Peyer's patch (tissue), 4 donors: Measurements from ENCODE around the gene CDK13.

Experiments
- POLR2A ChIP-seq, 2 donors: fragments of 450-650 bp; IDR thresholded peaks; one replicate each; pipeline ENCODE4 v1.5.1; 2017; ENCODE audit warnings: antibody characterized with exemption in 2 of 2, mild to moderate bottlenecking in 2 of 2, moderate library complexity in 2 of 2
- TF ChIP-seq, protein P1 (sequence below), 6 experiments: fragments of 450-650 bp in 4 of 6; fragments of 200-600 bp in 2 of 6; sonication (generic) in 1 of 6; IDR thresholded peaks; one replicate each; pipeline ENCODE4 v1.5.1; 2017 to 2019; ENCODE audit warnings: antibody characterized with exemption in 6 of 6, mild to moderate bottlenecking in 3 of 6, moderate library complexity in 1 of 6

GRCh38 chr7:40134428-40135316 lies 184.6 kb downstream of the CDK13 start, which contains the start of the genes MPLKIP and SUGCT:
- TF ChIP-seq, protein P1, sequence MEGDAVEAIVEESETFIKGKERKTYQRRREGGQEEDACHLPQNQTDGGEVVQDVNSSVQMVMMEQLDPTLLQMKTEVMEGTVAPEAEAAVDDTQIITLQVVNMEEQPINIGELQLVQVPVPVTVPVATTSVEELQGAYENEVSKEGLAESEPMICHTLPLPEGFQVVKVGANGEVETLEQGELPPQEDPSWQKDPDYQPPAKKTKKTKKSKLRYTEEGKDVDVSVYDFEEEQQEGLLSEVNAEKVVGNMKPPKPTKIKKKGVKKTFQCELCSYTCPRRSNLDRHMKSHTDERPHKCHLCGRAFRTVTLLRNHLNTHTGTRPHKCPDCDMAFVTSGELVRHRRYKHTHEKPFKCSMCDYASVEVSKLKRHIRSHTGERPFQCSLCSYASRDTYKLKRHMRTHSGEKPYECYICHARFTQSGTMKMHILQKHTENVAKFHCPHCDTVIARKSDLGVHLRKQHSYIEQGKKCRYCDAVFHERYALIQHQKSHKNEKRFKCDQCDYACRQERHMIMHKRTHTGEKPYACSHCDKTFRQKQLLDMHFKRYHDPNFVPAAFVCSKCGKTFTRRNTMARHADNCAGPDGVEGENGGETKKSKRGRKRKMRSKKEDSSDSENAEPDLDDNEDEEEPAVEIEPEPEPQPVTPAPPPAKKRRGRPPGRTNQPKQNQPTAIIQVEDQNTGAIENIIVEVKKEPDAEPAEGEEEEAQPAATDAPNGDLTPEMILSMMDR (IDR thresholded peaks at IDR 0.05) = peak; percentile 70 to 100 (median 96)
- peak; percentile 63 to 72 for TF ChIP-seq POLR2A (IDR thresholded peaks at IDR 0.05)
